Measurements from ENCODE around the gene ALKBH7. TPM values are rescaled to one million over a fixed set of nuclear protein-coding genes. Genes with fewer than 3 reads are reported as not detected.

Gene ALKBH7
- total and polyA plus RNA-seq, 2 experiments from 2014 or later: 75.4 to 76.1 TPM

DNA sequence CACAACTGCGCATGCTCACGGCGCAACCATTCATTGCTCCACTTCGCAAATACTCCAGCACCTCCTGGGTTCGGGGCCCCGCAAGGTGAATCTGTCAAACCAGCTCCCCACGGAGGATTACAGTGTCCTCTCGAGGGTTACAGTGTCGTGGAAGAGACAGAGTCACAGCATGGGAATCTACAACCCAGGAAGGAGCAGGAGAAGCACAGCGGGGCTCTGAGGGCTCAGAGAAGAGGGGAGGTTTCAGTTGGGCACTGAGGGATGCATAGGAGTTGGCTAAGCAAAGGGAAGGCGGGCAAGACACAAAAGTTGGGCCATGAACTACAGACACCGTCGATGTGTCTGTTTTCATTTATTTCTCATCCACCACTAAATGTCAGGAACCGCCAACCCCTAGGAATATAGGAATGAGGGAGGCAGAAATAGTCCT lies 21.4 kb downstream of the ALKBH7 start:
- Histone ChIP-seq H3K4me2 (peak overlapping the region; percentile 99), H3K27me3 (ENCODE audit: insufficient read depth) (no peaks in the 10 kb centered on the region), H3K4me3 (peak overlapping the region; percentile 99), H3K79me2 (replicated peaks; ENCODE audit: insufficient read depth) (peaks cover 20% of the 10 kb centered on the region), H2AFZ (peak overlapping the region; percentile 86), H3K4me1 (ENCODE audit: insufficient read depth) (peaks cover 7% of the 10 kb centered on the region; the same call in 1 of the 2 replicates), H4K20me1 (replicated peaks; ENCODE audit: insufficient read depth) (no peaks in the 10 kb centered on the region; the same call in 1 of the 2 replicates), H3K36me3 (ENCODE audit: insufficient read depth) (peaks cover 6% of the 10 kb centered on the region; the same call in 1 of the 2 replicates), H3K27ac (ENCODE audit: low read depth) (peak overlapping the region; percentile 95), H3K9me2 (ENCODE audit: insufficient read depth) (no peaks in the 10 kb centered on the region), H3F3A (replicated peaks; ENCODE audit: low read depth) (peaks cover 6% of the 10 kb centered on the region; the same call in 1 of the 2 replicates)
- peak; percentile 4 for ATAC-seq
- Mint-ChIP-seq H3K27ac (peak overlapping the region; percentile 99), H3K4me1 (peaks cover 18% of the 10 kb centered on the region), H3K27me3 (ENCODE audit: insufficient read depth, low read depth, poor library complexity) (peaks cover 11% of the 10 kb centered on the region), H3K9me3 (no peaks in the 10 kb centered on the region; the same call in 2 of the 3 replicates), H3K36me3 (ENCODE audit: low read depth) (peaks cover 14% of the 10 kb centered on the region), H3K4me3 (peak overlapping the region; percentile 97)
- DNase-seq (ENCODE audit: low spot score): no peak
- TF ChIP-seq NANOG (IDR thresholded peaks at IDR 0.05; ENCODE audit: borderline replicate concordance) (no peak), JUNB (IDR thresholded peaks at IDR 0.05; ENCODE audit: unreplicated experiment) (no peak), CREB1 (CRISPR knock-in tag; IDR thresholded peaks at IDR 0.05; ENCODE audit: low read depth) (no peak), STAT1 (IDR thresholded peaks at IDR 0.05; ENCODE audit: unreplicated experiment) (no peak), EZH2phosphoT487 (IDR thresholded peaks at IDR 0.05; ENCODE audit: unreplicated experiment) (no peak), POLR2AphosphoS5 (IDR thresholded peaks at IDR 0.05; ENCODE audit: low read depth) (no peak)
- TF ChIP-seq, protein P1, sequence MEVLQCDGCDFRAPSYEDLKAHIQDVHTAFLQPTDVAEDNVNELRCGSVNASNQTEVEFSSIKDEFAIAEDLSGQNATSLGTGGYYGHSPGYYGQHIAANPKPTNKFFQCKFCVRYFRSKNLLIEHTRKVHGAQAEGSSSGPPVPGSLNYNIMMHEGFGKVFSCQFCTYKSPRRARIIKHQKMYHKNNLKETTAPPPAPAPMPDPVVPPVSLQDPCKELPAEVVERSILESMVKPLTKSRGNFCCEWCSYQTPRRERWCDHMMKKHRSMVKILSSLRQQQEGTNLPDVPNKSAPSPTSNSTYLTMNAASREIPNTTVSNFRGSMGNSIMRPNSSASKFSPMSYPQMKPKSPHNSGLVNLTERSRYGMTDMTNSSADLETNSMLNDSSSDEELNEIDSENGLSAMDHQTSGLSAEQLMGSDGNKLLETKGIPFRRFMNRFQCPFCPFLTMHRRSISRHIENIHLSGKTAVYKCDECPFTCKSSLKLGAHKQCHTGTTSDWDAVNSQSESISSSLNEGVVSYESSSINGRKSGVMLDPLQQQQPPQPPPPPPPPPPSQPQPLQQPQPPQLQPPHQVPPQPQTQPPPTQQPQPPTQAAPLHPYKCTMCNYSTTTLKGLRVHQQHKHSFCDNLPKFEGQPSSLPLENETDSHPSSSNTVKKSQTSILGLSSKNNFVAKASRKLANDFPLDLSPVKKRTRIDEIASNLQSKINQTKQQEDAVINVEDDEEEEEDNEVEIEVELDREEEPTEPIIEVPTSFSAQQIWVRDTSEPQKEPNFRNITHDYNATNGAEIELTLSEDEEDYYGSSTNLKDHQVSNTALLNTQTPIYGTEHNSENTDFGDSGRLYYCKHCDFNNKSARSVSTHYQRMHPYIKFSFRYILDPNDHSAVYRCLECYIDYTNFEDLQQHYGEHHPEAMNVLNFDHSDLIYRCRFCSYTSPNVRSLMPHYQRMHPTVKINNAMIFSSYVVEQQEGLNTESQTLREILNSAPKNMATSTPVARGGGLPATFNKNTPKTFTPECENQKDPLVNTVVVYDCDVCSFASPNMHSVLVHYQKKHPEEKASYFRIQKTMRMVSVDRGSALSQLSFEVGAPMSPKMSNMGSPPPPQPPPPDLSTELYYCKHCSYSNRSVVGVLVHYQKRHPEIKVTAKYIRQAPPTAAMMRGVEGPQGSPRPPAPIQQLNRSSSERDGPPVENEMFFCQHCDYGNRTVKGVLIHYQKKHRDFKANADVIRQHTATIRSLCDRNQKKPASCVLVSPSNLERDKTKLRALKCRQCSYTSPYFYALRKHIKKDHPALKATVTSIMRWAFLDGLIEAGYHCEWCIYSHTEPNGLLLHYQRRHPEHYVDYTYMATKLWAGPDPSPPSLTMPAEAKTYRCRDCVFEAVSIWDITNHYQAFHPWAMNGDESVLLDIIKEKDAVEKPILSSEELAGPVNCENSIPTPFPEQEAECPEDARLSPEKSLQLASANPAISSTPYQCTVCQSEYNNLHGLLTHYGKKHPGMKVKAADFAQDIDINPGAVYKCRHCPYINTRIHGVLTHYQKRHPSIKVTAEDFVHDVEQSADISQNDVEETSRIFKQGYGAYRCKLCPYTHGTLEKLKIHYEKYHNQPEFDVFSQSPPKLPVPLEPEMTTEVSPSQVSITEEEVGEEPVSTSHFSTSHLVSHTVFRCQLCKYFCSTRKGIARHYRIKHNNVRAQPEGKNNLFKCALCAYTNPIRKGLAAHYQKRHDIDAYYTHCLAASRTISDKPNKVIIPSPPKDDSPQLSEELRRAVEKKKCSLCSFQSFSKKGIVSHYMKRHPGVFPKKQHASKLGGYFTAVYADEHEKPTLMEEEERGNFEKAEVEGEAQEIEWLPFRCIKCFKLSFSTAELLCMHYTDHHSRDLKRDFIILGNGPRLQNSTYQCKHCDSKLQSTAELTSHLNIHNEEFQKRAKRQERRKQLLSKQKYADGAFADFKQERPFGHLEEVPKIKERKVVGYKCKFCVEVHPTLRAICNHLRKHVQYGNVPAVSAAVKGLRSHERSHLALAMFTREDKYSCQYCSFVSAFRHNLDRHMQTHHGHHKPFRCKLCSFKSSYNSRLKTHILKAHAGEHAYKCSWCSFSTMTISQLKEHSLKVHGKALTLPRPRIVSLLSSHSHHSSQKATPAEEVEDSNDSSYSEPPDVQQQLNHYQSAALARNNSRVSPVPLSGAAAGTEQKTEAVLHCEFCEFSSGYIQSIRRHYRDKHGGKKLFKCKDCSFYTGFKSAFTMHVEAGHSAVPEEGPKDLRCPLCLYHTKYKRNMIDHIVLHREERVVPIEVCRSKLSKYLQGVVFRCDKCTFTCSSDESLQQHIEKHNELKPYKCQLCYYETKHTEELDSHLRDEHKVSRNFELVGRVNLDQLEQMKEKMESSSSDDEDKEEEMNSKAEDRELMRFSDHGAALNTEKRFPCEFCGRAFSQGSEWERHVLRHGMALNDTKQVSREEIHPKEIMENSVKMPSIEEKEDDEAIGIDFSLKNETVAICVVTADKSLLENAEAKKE (CRISPR knock-in tag; IDR thresholded peaks at IDR 0.05): no peak
- TF ChIP-seq, protein P2, sequence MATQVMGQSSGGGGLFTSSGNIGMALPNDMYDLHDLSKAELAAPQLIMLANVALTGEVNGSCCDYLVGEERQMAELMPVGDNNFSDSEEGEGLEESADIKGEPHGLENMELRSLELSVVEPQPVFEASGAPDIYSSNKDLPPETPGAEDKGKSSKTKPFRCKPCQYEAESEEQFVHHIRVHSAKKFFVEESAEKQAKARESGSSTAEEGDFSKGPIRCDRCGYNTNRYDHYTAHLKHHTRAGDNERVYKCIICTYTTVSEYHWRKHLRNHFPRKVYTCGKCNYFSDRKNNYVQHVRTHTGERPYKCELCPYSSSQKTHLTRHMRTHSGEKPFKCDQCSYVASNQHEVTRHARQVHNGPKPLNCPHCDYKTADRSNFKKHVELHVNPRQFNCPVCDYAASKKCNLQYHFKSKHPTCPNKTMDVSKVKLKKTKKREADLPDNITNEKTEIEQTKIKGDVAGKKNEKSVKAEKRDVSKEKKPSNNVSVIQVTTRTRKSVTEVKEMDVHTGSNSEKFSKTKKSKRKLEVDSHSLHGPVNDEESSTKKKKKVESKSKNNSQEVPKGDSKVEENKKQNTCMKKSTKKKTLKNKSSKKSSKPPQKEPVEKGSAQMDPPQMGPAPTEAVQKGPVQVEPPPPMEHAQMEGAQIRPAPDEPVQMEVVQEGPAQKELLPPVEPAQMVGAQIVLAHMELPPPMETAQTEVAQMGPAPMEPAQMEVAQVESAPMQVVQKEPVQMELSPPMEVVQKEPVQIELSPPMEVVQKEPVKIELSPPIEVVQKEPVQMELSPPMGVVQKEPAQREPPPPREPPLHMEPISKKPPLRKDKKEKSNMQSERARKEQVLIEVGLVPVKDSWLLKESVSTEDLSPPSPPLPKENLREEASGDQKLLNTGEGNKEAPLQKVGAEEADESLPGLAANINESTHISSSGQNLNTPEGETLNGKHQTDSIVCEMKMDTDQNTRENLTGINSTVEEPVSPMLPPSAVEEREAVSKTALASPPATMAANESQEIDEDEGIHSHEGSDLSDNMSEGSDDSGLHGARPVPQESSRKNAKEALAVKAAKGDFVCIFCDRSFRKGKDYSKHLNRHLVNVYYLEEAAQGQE (IDR thresholded peaks at IDR 0.05; ENCODE audit: unreplicated experiment): no peak
- TF ChIP-seq, protein P3, sequence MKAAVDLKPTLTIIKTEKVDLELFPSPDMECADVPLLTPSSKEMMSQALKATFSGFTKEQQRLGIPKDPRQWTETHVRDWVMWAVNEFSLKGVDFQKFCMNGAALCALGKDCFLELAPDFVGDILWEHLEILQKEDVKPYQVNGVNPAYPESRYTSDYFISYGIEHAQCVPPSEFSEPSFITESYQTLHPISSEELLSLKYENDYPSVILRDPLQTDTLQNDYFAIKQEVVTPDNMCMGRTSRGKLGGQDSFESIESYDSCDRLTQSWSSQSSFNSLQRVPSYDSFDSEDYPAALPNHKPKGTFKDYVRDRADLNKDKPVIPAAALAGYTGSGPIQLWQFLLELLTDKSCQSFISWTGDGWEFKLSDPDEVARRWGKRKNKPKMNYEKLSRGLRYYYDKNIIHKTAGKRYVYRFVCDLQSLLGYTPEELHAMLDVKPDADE (IDR thresholded peaks at IDR 0.05): no peak
